Measurements from ENCODE around the gene DNAAF5.
"Not testable (repeated sequence)": the region's sequence is repeated elsewhere in the genome, so short reads cannot be mapped to it uniquely, and the experiment has no call there.

DNAAF5 gene

GRCh38 chr7:748446-748845, 21.9 kb downstream of the DNAAF5 start:
- DNase-seq, result no peak

- DNase-seq, result peak; percentile 15 to 40
Observed at GRCh38 chr7:749140-749551, 22.6 kb downstream of the DNAAF5 start.

DNA sequence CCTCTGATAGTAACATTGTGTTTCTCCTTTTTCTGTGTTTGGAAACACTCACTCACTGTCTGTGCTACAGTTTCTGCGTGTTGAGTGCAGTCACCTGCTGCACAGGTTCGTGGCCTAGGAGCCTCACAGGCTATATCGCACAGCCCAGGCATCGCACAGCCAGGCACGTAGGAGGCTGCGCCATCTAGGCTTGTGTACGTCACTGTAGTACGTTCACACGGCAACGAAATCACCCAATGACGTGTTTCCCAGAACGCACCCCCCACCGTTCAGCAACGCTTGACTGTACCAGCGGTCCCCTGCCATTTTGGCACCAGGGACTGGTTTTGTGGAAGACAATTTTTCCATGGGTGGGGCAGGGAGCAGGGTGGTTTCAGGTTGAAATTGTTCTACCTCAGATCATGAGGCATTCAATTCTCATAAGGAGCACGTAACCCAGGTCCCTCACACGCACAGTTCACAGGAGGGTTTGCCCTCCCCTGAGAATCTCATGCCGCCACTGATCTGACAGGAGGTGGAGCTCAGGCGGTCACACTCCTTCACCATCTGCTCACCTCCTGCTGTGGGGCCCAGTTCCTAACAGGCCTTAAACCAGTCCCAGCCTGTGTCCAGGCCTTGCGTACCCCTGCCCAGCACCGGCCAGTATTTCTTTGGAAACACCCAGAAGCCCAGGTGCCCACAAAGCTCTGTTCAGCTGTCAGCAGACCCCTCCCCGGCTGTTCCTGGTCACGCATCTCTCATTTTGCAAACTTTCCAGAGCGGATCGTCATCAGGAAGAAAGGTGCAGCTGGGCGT, 23.8 kb downstream of the DNAAF5 start:
- DNase-seq, result no peak

GRCh38 chr7:751826-752225, 25.3 kb downstream of the DNAAF5 start:
- no peak for DNase-seq

- DNase-seq, result not testable (repeated sequence)
Observed at GRCh38 chr7:752256-752655, 25.8 kb downstream of the DNAAF5 start.

DNA sequence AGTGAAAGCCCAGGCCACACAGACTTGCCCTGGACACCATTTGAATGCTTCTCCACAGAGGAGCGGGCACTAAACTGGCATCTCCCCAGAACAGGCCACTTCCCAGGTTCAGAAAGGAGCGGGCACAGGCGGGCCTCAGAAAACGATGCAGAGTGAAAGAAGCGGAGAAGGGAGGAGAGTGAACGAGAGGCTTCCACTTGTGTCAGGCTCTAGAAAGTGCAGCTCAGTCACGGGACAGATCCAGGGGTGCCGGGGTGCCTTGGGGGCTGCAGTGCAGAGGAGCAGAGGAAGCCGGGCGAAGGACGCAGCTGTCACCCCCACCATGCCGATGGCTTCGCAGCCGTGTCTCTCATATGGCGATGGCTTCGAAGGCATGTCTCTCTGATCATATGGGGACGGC, 26.7 kb downstream of the DNAAF5 start:
- no peak for DNase-seq

GRCh38 chr7:754531-755412, 28.3 kb downstream of the DNAAF5 start:
- no peak for DNase-seq

DNA sequence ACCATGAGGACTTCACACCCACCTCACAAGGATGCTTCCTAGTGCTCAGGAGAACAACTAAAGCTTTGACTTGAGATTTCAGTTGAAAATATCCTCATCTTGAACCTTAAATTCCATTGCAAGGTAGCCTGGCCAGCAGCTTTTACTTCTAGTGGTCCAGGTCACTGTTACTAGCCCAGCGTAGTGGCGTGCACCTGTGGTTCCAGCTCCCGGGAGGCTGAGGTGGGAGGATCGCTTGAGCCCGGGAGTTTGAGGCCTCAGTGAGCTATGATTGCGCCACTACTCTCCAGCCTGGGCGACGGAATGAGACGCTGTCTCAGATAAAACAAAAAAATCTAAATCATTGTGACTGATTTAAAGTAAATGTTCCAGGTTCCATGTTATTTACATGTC, 28.9 kb downstream of the DNAAF5 start:
- no peak for DNase-seq

- DNase-seq, result no peak
Observed at GRCh38 chr7:756231-756927, 29.9 kb downstream of the DNAAF5 start.

DNA sequence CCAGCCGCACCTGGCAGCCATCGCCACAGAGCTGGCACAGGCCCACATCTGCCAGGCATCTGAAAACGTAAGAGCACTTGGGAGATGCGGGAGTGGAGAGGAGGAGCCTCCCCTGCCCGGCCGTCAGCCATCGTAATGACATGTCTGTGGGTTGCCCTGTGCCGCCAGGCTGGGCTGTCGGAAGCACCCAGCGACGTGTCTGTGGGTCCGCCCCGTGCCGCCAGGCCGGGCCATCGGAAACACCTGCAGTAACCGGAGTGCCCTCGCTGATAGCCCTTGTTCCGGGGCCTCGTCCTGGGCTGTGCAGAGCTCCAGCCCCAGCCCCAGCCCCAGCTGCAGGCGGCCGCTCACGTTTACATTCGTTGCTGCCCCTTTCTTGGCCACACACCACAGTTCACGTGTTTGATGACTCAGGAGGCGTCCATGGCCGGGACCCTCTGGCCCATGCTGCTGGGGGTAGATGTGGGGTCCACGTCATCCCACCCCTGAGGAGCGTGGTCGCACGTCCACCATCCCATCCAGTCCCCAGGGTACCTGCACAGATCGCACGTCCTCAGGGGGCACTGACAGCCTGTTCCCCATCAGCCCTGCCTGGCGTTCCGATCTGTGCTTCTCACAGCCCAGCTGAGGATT, 30.5 kb downstream of the DNAAF5 start:
- DNase-seq, result no peak

- no peak for DNase-seq
Observed at GRCh38 chr7:757741-758163, 31.3 kb downstream of the DNAAF5 start.

GRCh38 chr7:759569-759968, 33.1 kb downstream of the DNAAF5 start:
- DNase-seq, result no peak

DNA sequence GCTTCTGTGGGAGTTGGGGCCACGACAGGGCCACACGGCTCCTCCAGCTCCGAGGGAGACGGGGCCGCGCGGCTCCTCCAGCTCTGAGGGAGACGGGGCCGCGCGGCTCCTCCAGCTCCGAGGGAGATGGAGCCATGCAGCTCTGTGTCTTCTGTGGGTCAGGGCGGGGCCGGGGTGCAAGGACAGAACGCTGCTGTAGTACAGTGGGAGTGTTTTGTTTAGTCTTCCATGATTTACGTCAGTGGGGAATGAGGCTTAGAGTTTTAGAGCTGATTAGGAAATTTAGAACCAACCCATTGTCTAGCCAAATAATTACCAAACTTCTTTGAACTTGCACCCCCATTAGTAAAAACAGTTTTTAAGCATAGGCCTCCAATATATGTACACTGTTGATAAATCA, 33.5 kb downstream of the DNAAF5 start:
- no peak for DNase-seq

DNA sequence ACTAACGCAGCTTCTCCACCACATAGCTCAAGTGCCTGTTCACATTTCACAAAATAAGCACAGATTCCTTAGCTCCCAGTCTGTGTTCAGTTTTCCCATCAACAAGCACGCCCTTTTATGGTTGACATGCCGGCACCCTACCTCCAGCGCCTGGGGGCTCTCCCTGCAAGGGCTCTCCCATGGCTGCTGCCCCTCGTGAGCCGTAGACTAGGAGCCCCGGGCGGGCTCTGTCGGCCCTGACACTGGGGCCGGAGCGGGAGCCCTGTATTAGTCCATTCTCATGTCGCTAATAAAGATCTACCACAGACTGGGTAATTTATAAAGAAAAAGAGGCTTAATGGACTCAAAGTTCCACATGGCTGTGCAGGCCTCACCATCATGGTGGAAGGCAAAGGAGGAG, 34.6 kb downstream of the DNAAF5 start:
- no peak for DNase-seq

- DNase-seq, result no peak
Observed at GRCh38 chr7:761631-762030, 35.1 kb downstream of the DNAAF5 start.

DNA sequence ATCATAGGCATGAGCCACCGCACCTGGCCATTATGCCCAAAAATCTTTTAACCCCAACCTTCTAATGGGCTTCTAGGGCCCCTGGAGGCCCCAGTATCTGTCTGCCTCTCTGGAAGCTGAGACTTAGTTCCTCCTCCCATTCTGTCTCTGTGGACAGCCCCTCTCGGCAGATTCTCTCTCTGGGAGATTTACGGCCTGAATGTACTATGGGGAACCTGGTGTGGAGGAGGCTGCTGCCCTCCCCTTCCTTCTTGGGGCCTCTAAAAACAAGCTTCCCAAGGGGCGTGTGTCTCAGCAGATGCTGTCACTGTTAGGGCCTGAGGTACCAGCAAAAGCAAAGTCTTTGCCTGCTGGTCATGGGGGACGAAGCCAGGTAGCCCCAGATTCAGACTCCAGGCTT, 36.4 kb downstream of the DNAAF5 start:
- DNase-seq, result peak; percentile 52 to 54

GRCh38 chr7:763762-764161, 37.3 kb downstream of the DNAAF5 start:
- peak; percentile 61 to 85 for DNase-seq

- no peak for DNase-seq
Observed at GRCh38 chr7:765383-765782, 38.9 kb downstream of the DNAAF5 start.

GRCh38 chr7:767580-767940, 41.1 kb downstream of the DNAAF5 start:
- DNase-seq, result peak; percentile 58 to 70

GRCh38 chr7:767941-768731, 41.6 kb downstream of the DNAAF5 start:
- peak; percentile 78 to 81 for DNase-seq

DNA sequence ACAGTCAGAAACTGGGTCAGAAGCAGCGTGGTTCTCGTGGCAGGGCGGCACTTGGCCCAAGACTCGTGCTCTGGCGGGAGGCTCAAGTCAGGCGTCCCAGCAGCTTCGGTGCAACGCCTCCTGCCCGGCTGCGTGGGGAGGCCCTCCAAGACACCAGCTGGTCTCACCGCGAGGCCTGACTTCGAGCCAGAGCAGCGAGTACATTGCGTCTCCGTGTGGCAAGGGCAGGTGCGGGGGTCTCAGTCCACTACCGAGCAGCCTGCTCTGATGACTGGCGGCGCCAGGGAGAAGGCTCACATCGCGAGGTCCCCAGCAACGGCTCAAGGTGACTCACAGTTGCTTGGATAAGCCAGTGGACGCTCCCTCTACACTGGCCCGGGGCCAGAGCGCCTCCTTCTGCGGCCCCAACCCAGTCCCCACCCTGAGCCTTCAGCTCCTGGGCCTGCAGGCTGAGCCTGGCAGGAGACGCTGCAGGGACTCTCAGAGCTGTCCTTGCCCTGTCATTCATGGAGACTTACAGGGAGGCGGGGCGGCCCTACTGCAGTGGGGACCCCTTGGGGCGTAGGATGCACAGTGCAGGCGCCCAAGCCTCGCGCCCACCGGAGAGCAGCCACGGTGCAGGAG, 42.5 kb downstream of the DNAAF5 start:
- no peak for DNase-seq

DNA sequence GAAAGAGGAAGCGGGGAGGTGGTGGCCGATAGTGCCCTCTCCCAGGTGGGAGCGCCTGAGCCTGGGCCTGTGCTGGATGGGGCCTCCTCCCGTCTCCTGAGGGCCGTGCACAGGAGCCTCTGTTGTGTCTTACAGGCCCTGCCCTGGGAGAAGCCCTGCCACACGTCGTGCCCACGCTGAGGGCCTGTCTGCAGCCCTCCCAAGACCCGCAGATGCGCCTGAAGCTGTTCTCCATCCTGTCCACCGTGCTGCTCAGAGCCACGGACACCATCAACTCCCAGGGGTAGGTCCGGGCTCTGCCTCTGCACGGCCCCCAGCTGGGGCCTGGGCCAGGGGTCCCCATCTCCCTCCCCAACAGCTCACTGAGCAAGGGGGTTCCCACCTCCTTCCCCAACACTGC, 43.8 kb downstream of the DNAAF5 start:
- no peak for DNase-seq

Measured in NCI-H187 (cell line).